SK-N-MC (cell line): ENCODE data around the gene INTS14.
"Not testable (repeated sequence)": the region's sequence is repeated elsewhere in the genome, so short reads cannot be mapped to it uniquely, and the experiment has no call there.

Source experiments
- DNase-seq: peaks from one replicate; pipeline ENCODE4 v3.0.0-alpha.2; 2011; ENCODE audit warnings: low read depth, low spot score
- H3K27ac ChIP-seq: fragments of 200-600 bp; sonication (generic); 2 replicates; pipeline ENCODE4 v1.5.1; 2016; ENCODE audit warnings: mixed run types
- H3K36me3 ChIP-seq: fragments of 200-600 bp; sonication (generic); 2 replicates; pipeline ENCODE4 v1.6.1; 2017; ENCODE audit warnings: antibody characterized with exemption, low read length, mixed read lengths; ENCODE audit not compliant: insufficient read depth
- H3K4me3 ChIP-seq: fragments of 200-600 bp; sonication (generic); 2 replicates; pipeline ENCODE4 v1.5.1; 2016
- H3K9ac ChIP-seq: fragments of 200-600 bp; sonication (generic); 2 replicates; pipeline ENCODE4 v1.8.0; 2017; ENCODE audit warnings: mixed run types, mixed read lengths; ENCODE audit not compliant: insufficient read length
- H3K9me3 ChIP-seq: fragments of 200-600 bp; sonication (generic); 2 replicates; pipeline ENCODE4 v1.6.1; 2017; ENCODE audit warnings: low read depth, mild to moderate bottlenecking, antibody characterized with exemption, low read length, moderate library complexity, mixed read lengths
- EZH2 ChIP-seq: fragments of 200-600 bp; sonication (generic); IDR thresholded peaks from one replicate; pipeline ENCODE4 v1.6.1; 2017; ENCODE audit warnings: antibody characterized with exemption
- FOXP2 ChIP-seq: optimal IDR thresholded peaks from 2 replicates; pipeline ENCODE3; 2011; ENCODE audit warnings: mild to moderate bottlenecking, moderate library complexity; ENCODE audit not compliant: insufficient read depth; ENCODE audit errors: extremely low read length, control extremely low read depth
- POLR2AphosphoS5 ChIP-seq: IDR thresholded peaks from 2 replicates; pipeline ENCODE4 v1.6.1; 2012; ENCODE audit warnings: mild to moderate bottlenecking, low read depth, low read length, borderline replicate concordance

The INTS14 gene

DNA sequence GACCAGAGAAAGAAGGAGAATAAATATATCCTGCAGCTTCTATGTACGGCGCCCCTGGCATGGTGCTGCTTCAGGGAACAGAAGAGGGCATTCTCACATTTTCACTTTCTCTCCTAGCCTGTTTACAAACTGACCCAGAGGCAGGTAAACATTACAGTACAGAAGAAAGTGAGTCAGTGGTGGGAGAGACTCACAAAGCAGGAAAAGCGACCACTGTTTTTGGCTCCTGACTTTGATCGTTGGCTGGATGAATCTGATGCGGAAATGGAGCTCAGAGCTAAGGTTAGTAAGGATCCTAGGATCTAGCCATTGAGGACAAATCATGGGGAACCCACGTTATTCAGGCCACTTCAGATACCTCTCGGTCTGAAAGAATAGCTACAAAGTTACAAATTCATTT is 54.3 kb downstream of the INTS14 start:
- DNase-seq, result no peak
- H3K36me3 ChIP-seq, result peaks cover 79% of the 10 kb centered on the region
- no peak for TF ChIP-seq POLR2AphosphoS5
- TF ChIP-seq EZH2, result no peak
- no peak for TF ChIP-seq FOXP2
- H3K9ac ChIP-seq, result no peak overlapping the region
- H3K4me3 ChIP-seq, result no peak overlapping the region
- H3K27ac ChIP-seq, result no peak overlapping the region
- H3K9me3 ChIP-seq, result no peaks in the 10 kb centered on the region

DNA sequence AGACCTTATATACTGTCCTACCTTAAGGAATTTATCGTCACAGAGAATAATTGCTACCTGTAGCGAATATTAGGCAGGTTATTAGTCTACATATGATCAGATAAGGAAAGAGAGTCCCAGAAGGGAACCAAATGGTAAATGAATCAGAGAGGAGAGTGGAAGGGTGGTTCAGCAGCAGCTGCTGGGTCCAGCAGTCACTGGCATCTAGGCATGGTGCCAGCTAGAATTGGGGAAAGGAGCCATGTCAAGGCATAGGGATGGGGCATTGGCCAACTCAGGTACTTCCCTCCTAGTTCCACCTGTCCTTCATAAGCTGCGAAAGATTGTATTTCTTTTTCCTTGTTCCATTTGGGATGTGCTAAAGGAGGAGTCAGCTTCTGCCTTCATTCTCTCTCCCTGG is 57.2 kb downstream of the INTS14 start:
- Histone ChIP-seq H3K36me3 (peaks cover 50% of the 10 kb centered on the region), H3K9me3 (no peaks in the 10 kb centered on the region), H3K4me3 (no peak overlapping the region), H3K27ac (no peak overlapping the region), H3K9ac (no peak overlapping the region)
- no peak for TF ChIP-seq POLR2AphosphoS5
- TF ChIP-seq EZH2, result no peak
- no peak for TF ChIP-seq FOXP2
- no peak for DNase-seq

DNA sequence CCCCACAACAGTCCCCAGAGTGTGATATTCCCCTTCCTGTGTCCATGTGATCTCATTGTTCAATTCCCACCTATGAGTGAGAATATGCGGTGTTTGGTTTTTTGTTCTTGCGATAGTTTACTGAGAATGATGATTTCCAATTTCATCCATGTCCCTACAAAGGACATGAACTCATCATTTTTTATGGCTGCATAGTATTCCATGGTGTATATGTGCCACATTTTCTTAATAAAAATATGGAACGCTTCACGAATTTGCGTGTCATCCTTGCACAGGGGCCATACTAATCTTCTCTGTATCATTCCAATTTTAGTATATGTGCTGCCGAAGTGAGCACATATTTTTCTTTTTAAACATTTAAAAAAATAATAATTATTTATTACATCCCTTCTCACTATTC is 58.1 kb downstream of the INTS14 start:
- H3K4me3 ChIP-seq, H3K9me3 ChIP-seq, DNase-seq, H3K27ac ChIP-seq, H3K9ac ChIP-seq: not testable (repeated sequence)
- peaks cover 42% of the 10 kb centered on the region for H3K36me3 ChIP-seq

DNA sequence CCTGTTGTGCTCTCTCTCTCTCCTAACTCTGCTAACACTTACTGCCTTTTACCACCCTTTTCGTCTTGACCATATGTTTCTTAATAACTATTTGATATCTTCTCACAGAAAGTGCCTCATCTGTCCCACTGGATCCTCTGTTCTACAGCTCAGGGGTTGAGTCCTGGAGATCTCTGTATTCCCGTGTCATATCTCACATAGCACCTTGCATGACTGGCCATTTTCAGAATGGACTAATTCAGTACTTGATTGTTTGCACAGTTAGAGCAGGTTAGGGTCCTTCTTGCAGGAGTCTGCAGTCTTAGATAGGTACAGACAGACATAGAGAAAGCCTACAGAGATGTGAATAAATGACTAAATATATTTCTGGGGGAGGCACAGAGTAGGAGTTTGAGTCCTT is 59.7 kb downstream of the INTS14 start:
- no peak for TF ChIP-seq POLR2AphosphoS5
- no peak for TF ChIP-seq EZH2
- no peak for TF ChIP-seq FOXP2
- H3K9ac ChIP-seq, result no peak overlapping the region
- DNase-seq, result no peak
- no peak overlapping the region for H3K27ac ChIP-seq
- peaks cover 28% of the 10 kb centered on the region for H3K36me3 ChIP-seq
- H3K4me3 ChIP-seq, result no peak overlapping the region
- no peaks in the 10 kb centered on the region for H3K9me3 ChIP-seq

DNA sequence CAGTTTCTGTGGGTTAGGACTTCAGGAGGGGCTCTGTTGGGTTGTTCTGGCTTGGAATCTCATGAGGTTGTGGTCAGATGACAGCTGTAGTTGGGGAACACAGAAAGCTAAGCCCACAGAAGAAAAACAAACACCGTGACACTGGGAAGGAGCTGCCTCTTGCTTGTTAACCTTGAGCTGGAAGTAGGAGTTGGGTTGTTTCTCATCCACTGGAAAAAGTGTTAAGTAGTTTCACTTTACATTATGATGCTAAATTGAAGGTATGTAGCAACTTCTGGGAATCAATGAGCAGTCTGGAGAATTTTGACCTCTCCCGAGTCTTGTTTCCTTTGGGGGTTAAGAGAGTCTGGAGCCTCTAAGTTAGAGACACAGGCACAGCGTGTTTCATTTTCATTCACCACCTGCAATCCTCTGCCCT is 60.2 kb downstream of the INTS14 start:
- Histone ChIP-seq H3K27ac (no peak overlapping the region), H3K9me3 (no peaks in the 10 kb centered on the region), H3K4me3 (no peak overlapping the region), H3K36me3 (peaks cover 24% of the 10 kb centered on the region), H3K9ac (no peak overlapping the region)
- TF ChIP-seq FOXP2 (no peak), POLR2AphosphoS5 (no peak), EZH2 (no peak)
- no peak for DNase-seq

DNA sequence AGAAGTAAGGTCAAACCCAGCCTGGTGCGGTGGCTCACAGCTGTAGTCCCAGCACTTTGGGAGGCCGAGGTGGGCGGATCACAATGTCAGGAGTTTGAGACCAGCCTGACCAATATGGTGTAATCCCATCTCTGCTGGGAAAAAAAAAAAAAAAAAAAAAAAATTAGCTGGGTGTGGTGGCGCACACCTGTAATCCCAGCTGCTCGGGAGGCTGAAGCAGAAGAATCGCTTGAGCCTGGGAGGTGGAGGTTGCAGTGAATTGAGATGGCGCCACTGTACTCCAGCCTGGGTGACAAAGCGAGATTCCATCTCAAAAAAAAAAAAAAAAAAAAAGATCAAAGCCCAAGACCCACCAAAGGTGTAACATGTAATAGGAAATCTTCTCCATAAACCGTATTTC is 61.6 kb downstream of the INTS14 start:
- not testable (repeated sequence) for DNase-seq, H3K4me3 ChIP-seq, H3K9me3 ChIP-seq, H3K27ac ChIP-seq, H3K9ac ChIP-seq
- peaks cover 16% of the 10 kb centered on the region for H3K36me3 ChIP-seq

DNA sequence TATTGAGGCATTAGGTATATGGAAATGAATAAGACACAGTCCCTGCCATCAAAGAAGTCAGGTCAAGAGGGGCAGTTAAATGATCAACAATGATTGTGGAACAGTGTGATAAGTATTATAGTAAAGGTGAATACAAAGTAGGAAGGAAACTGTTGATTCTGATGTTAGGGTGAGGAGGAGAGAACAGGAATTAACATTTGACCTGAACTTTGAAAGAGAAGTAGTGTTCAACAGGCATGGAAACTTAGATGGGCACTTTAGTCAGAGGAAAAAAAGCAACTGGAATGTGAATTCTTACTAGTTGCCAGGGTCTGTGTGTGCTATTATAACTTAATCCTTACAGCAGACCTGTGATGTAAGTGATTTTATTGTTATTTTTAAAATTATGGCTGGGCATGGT is 63.1 kb downstream of the INTS14 start:
- Histone ChIP-seq H3K9me3 (no peaks in the 10 kb centered on the region), H3K36me3 (peaks cover 4% of the 10 kb centered on the region), H3K27ac (no peak overlapping the region), H3K9ac (no peak overlapping the region), H3K4me3 (no peak overlapping the region)
- DNase-seq, result no peak
- no peak for TF ChIP-seq EZH2
- TF ChIP-seq POLR2AphosphoS5, result no peak
- no peak for TF ChIP-seq FOXP2

DNA sequence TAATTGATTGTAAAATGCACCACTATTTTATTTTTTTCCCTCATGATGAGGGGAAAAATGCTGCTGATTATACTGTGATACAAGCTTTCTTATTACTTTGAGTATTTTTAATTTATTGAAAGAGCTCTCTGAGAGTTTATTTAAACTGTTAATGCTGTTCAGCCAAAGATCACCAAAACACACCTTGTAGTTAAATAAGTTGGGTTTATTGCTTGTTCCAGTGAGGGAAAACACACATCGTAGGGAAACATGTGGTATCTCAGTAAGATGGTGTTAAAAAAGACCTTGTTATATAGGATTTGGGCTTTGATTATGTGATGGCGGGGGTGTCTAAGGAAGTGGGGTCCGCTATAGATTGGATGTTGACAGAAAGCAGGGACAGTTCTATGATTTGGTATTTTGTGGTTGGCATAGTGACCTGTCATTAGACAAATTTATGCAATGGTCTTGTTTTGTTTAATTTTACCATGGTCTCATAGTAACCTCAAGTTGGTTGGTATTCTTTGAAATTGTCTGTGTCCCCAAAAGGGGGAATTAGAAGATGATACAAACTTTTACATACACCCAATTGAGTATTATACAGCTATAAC is 69.6 kb downstream of the INTS14 start:
- no peak for TF ChIP-seq EZH2
- no peak for TF ChIP-seq FOXP2
- no peak for TF ChIP-seq POLR2AphosphoS5
- Histone ChIP-seq H3K27ac (no peak overlapping the region), H3K9ac (no peak overlapping the region), H3K4me3 (no peak overlapping the region), H3K36me3 (peaks cover 17% of the 10 kb centered on the region; the same call in 1 of the 2 replicates), H3K9me3 (no peaks in the 10 kb centered on the region)
- no peak for DNase-seq

DNA sequence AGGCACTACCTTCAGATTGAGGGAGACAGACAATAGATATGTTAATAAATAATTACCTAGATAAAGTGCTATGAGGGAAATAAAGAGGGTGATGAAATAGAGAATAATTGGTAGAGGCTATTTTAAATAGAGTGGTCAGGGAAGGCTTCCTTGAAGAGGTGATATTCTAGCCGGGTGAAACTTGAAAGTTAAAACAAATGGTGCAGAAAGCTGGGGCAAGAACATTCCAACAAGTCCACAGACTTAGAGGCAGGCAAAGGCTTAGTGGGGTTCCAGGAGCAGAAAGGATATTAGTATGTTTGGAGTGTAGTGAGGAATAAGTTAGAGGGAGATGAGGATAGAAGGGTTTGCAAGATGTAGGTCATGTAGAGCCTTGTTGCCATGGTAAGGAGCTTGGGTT is 70.6 kb downstream of the INTS14 start:
- DNase-seq, result no peak
- H3K4me3 ChIP-seq, result no peak overlapping the region
- no peak overlapping the region for H3K9ac ChIP-seq
- peaks cover 27% of the 10 kb centered on the region for H3K36me3 ChIP-seq
- TF ChIP-seq EZH2 (no peak), FOXP2 (no peak), POLR2AphosphoS5 (no peak)
- H3K9me3 ChIP-seq, result no peaks in the 10 kb centered on the region
- H3K27ac ChIP-seq, result no peak overlapping the region
